Activated CD4-positive, CD25-positive, alpha-beta regulatory T cell treated with anti-CD3 and anti-CD28 coated beads, Interleukin-2, amount 50 U/mL, for 72 hours (primary cell): Measurements from ENCODE around the gene MFSD6.
"Not testable (repeated sequence)": the region's sequence is repeated elsewhere in the genome, so short reads cannot be mapped to it uniquely, and the experiment has no call there.

ENCODE experiments used
- DNase-seq: peaks from one replicate; pipeline ENCODE4 v3.0.0; 2021

The MFSD6 gene

DNA sequence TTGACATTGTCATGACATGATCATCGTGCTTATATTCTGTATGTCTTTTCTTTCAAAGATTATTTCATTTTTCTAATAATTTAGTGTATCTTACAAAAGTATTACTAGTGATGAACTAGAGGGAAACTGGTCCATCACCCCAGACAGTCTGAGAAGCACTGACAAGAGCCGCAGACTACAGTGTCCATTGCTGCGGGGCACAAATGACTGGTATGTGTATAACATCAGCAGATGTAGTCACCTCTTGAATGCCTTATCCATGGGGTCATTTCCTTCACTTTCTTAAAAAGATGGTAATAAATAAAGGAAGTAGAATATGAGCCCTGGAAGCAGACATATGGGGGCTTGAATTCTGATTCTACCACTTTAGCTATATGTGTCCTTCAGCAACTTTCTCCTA, 96.8 kb downstream of the MFSD6 start:
- DNase-seq: no peak

- no peak for DNase-seq
Measured at GRCh38 chr2:190505696-190506095, 97.5 kb downstream of the MFSD6 start.

DNA sequence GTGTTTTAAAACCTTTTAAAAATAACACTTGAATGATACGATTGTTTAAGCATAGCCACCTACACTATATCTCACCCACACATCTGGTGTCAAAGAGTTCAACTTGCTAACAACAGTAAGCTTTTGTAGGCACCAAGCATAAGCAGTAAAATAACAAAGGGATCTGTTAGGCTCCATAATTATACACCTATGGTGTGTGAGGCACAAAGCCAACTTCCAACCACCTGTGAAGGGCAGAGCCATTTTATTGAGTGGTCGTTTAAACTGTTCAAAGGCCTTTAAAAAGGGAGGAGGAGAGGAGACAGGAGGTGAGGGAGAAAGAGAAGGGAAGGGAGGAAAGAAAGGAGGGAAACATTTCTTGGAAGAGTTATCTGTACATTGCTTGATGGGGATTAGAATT, 98.5 kb downstream of the MFSD6 start:
- DNase-seq: no peak

GRCh38 chr2:190507135-190507534, 99.0 kb downstream of the MFSD6 start:
- no peak for DNase-seq

GRCh38 chr2:190509895-190510294, 101.7 kb downstream of the MFSD6 start:
- DNase-seq: not testable (repeated sequence)

- DNase-seq: no peak
Measured at GRCh38 chr2:190511104-190511503, 102.9 kb downstream of the MFSD6 start.

DNA sequence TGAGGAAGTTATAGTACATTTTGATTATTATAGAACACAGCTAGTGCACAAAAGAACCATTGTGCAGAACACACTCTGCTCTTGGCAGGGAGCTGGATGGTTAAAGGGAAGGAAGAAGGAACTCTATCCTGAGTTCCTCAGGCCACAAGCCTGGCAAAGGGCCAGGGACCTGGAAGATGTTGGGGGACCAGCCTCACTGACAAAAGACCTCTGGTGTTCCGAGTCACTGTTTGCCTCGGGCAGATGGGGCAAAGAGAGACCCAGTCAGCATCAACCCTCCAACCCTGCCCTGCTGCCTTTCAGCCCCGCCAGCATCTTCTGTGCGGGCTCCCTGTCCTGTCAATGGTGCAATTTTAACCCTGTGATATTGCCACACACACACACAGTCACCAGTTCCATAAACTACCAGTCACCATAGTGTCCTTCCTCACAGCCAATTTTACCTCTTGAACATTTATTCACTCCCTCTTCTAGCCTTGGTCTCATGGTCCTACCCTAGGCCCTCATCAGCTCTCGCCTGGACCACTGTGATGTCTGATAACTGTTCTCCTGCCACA, 104.5 kb downstream of the MFSD6 start:
- no peak for DNase-seq

DNA sequence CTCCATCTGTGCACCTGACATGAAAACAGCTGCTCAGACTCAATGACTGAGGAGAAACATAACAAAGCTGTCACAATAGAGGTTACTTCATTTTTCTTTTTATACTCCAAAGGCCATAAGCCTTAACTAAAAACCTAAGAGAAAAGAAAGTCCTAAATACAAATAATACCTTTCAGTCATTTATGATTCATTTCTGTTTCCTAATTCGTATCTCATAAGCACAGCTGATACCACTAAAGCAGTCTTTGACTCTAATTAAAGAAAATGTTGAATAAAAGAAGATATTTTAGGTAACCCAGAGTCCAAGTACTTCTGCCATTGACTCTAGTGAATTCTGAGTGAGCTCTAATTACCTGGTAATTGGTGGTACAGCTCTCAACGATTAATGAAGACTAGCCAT, 105.7 kb downstream of the MFSD6 start:
- DNase-seq: no peak

- no peak for DNase-seq
Measured at GRCh38 chr2:190514676-190515075, 106.5 kb downstream of the MFSD6 start.

DNA sequence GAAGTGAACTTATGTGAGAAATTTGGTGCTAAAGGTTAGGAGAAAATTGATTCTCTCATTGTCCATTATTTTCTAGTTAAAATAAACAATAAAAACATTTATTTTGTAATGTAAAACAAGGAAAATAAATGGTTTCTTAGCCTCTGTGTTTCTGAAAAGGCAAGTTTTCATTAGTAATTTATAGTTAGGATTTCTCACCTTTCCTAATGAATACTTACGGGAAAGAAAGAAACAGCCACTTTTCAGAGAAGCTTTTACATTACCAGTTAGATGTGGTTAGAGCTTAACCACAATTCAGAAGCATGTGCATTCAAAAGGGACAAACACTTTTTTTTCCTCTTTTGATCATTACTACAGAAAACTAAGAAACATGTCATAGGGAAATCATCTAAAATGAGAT, 107.5 kb downstream of the MFSD6 start:
- DNase-seq: no peak

DNA sequence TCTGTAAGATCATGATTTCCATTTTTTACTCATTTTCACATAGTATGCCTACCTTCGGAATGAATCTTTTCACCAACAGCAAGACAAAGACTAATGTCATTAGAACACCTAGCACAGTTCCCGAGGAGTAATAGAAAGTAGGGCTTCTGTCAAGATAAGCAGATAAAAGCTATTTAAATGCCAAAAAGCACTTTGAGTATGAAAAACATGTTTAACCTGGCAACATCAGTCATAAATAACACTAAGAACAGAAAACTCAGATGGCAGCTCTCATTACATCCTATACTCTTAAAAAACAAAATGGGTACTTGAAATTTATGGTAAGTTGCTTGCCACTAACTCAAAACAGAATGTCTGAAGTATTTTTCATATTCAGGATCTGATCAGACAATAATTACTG, 109.3 kb downstream of the MFSD6 start:
- no peak for DNase-seq

GRCh38 chr2:190519975-190520767, 112.0 kb downstream of the MFSD6 start:
- DNase-seq: no peak

GRCh38 chr2:190524928-190525327, 116.8 kb downstream of the MFSD6 start:
- no peak for DNase-seq

DNA sequence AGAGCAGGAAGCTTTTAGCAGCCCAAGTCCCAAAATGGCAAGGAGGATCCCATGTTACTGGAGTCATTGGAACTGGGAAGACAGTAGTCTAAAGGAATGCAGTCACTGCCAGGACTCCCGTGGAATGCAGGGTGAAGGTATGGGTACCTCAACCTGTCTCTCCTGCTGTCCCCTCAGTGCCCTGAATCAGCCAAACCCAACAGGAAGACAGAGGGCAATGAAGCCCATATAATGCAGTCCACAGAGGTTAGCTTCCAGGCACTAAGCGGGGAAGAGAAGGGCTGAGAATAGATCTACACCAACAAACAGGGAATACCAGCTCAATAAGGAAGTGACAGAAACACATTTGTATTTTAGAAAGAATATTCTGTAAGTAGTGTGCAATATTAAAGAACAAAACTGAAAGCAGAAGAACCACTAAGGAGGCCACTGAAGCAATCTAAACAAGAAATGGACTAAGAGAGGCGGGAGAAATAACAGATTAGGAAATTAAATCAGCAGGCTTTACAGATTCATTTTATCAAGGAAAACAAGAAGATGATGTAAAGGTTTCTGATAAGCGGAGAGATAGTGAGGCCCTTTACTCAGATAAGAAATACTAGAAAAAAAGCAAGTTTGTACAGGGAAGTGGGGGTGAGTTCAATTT, 118.1 kb downstream of the MFSD6 start:
- no peak for DNase-seq

DNA sequence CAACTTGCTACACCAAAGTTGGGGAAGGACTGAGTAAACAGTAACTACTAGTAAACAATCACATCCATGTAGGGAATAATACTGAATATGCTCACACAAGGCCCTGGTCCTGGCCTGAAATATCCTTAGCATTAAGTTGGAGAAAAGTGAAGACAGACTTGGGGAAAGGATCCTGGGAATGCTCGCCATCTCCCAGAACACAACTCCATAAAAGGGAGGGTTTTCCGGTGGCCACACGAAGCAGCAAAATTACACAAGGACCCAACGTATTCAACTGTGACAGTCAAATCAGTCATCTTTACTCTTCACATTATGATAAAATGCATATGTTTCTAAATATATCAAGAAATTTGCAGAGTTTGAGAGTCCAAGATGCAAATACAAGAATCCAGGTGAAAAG, 119.1 kb downstream of the MFSD6 start:
- DNase-seq: no peak

GRCh38 chr2:190527918-190528317, 119.8 kb downstream of the MFSD6 start:
- DNase-seq: no peak

DNA sequence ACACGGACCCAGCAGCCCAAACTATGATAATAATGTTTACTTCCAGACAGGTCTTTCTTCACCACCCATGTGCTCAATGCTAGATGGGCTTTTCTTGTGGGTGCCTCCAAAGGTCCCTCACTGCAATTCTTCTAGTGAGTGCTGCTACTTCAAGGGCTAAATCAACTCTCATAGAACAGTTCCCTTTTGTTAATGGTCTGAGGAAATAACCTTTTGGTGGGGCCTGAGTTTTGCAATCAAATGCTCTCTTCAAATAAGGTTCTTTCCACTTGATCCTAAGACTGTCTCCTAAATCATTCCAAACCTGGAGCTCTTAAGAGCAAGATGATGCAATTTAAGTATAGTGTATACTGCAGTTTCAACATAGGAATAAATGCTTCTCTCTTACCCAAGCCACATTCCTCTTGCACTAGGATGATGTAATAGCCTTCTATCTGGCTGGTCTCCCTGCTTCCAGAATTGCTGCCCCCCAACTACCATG, 120.4 kb downstream of the MFSD6 start:
- no peak for DNase-seq

- DNase-seq: no peak
Measured at GRCh38 chr2:190529486-190530247, 121.5 kb downstream of the MFSD6 start.

GRCh38 chr2:190530248-190530900, 122.2 kb downstream of the MFSD6 start:
- no peak for DNase-seq

DNA sequence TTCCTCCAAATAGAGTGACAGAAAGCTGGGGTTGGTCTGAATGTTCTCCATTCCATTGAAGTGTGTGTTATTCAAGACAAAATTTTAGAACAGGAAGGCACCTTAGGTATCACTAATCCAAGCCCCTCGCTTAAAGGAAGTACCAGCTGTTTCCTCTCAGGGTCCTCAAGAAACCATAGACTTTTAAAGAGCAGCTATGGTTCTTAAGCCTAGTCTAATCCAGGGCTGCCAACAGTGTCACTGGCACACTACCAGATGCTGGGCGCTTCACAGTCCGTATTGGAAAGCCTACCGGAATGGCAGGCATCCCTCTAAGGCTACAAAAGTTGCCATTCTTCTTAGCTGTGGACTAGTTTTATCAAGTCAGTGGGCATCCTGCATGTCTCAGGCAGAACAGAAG, 124.4 kb downstream of the MFSD6 start:
- DNase-seq: no peak

GRCh38 chr2:190533175-190533967, 125.2 kb downstream of the MFSD6 start:
- DNase-seq: peak; percentile 48

GRCh38 chr2:190533968-190534309, 125.8 kb downstream of the MFSD6 start:
- DNase-seq: no peak
